Liver (tissue), 9 donors: ENCODE data around the gene PARP2. TPM values are rescaled to one million over a fixed set of nuclear protein-coding genes. Genes with fewer than 3 reads are reported as not detected.

Experiments used
- DNase-seq: peaks from one replicate; pipeline ENCODE4 v3.0.0-alpha.2; 2017; ENCODE audit warnings: low spot score
- H3K27ac ChIP-seq, 2 donors: one replicate each; pipeline ENCODE4 v1.7.0; 2013; ENCODE audit warnings: inconsistent platforms in 2 of 2, low read length in 2 of 2, control low read depth in 1 of 2, low read depth in 1 of 2, mild to moderate bottlenecking in 1 of 2
- H3K27me3 ChIP-seq, 4 donors: one replicate each; pipeline versions ENCODE4 v1.6.1 to v1.7.0; 2013; ENCODE audit warnings: low read length in 3 of 4, inconsistent platforms in 1 of 4, mild to moderate bottlenecking in 1 of 4, moderate library complexity in 1 of 4; ENCODE audit not compliant: control insufficient read depth in 4 of 4, insufficient read depth in 4 of 4
- H3K36me3 ChIP-seq, 4 donors: one replicate each; pipeline versions ENCODE4 v1.6.1 to v1.7.0; 2013; ENCODE audit warnings: low read length in 3 of 4, mild to moderate bottlenecking in 3 of 4, low read depth in 1 of 4, moderate library complexity in 1 of 4; ENCODE audit not compliant: control insufficient read depth in 4 of 4, insufficient read depth in 3 of 4
- H3K4me1 ChIP-seq, 4 donors: one replicate each; pipeline versions ENCODE4 v1.6.1 to v1.7.0; 2013; ENCODE audit warnings: low read length in 3 of 4, mild to moderate bottlenecking in 3 of 4, moderate library complexity in 1 of 4; ENCODE audit not compliant: control insufficient read depth in 4 of 4, insufficient read depth in 4 of 4
- H3K4me3 ChIP-seq, 3 donors: one replicate each; pipeline versions ENCODE4 v1.6.1 to v1.7.0; 2013; ENCODE audit warnings: low read length in 3 of 3, control low read depth in 1 of 3, low read depth in 1 of 3, mild to moderate bottlenecking in 1 of 3
- H3K9ac ChIP-seq, 2 donors: one replicate each; pipeline ENCODE4 v1.7.0; 2013; ENCODE audit warnings: low read length in 2 of 2, mild to moderate bottlenecking in 2 of 2, moderate library complexity in 2 of 2, control low read depth in 1 of 2, low read depth in 1 of 2
- H3K9me3 ChIP-seq, 4 donors: one replicate each; pipeline versions ENCODE4 v1.6.1 to v1.7.0; 2013; ENCODE audit warnings: low read length in 3 of 4; ENCODE audit not compliant: control insufficient read depth in 4 of 4
- ATF3 ChIP-seq: IDR thresholded peaks from 2 replicates; pipeline ENCODE4 v1.6.1; 2016; ENCODE audit warnings: antibody characterized with exemption
- CTCF ChIP-seq: fragments of 150-350 bp; IDR thresholded peaks from 2 replicates; pipeline ENCODE4 v1.5.1; 2017; ENCODE audit warnings: improper control_type of control experiment, low read depth, low read length; ENCODE audit not compliant: missing input control
- EGR1 ChIP-seq, 2 donors: IDR thresholded peaks; 2 replicates each; pipeline ENCODE4 v1.6.1; 2016 to 2018; ENCODE audit warnings: antibody characterized with exemption in 2 of 2, low read depth in 2 of 2
- FOXA1 ChIP-seq: IDR thresholded peaks from 2 replicates; pipeline ENCODE4 v1.6.1; 2016; ENCODE audit warnings: antibody characterized with exemption
- FOXA2 ChIP-seq: IDR thresholded peaks from 2 replicates; pipeline ENCODE4 v1.6.1; 2016; ENCODE audit warnings: antibody characterized with exemption
- GABPA ChIP-seq, 2 donors: IDR thresholded peaks in 1 of 2; conservative IDR thresholded peaks in 1 of 2; 2 replicates each; pipeline ENCODE4 v1.6.1; 2016; ENCODE audit warnings: antibody characterized with exemption in 2 of 2, mild to moderate bottlenecking in 1 of 2, moderate library complexity in 1 of 2
- HNF4A ChIP-seq, 2 donors: conservative IDR thresholded peaks; 2 replicates each; pipeline ENCODE4 v1.6.1; 2016; ENCODE audit warnings: antibody characterized with exemption in 2 of 2, mild to moderate bottlenecking in 2 of 2
- HNF4G ChIP-seq: IDR thresholded peaks from 2 replicates; pipeline ENCODE4 v1.6.1; 2016; ENCODE audit warnings: antibody characterized with exemption
- JUND ChIP-seq, 2 donors: IDR thresholded peaks; 2 replicates each; pipeline ENCODE4 v1.6.1; 2016; ENCODE audit warnings: antibody characterized with exemption in 2 of 2
- MAX ChIP-seq: IDR thresholded peaks from 2 replicates; pipeline ENCODE4 v1.6.1; 2016; ENCODE audit warnings: antibody characterized with exemption
- NR2F2 ChIP-seq: IDR thresholded peaks from 2 replicates; pipeline ENCODE4 v1.6.1; 2016; ENCODE audit warnings: antibody characterized with exemption
- RAD21 ChIP-seq, 2 donors: IDR thresholded peaks; 2 replicates each; pipeline ENCODE4 v1.6.1; 2016; ENCODE audit warnings: antibody characterized with exemption in 2 of 2, mild to moderate bottlenecking in 2 of 2
- REST ChIP-seq: IDR thresholded peaks from 2 replicates; pipeline ENCODE4 v1.6.1; 2016; ENCODE audit warnings: antibody characterized with exemption, mild to moderate bottlenecking
- RXRA ChIP-seq, 2 donors: IDR thresholded peaks; 2 replicates each; pipeline ENCODE4 v1.6.1; 2017 to 2018; ENCODE audit warnings: antibody characterized with exemption in 2 of 2, mild to moderate bottlenecking in 1 of 2
- SP1 ChIP-seq: IDR thresholded peaks from 2 replicates; pipeline ENCODE4 v1.6.1; 2018; ENCODE audit warnings: antibody characterized with exemption, mild to moderate bottlenecking
- TAF1 ChIP-seq: conservative IDR thresholded peaks from 2 replicates; pipeline ENCODE4 v1.6.1; 2016; ENCODE audit warnings: antibody characterized with exemption, mild to moderate bottlenecking
- YY1 ChIP-seq: IDR thresholded peaks from 2 replicates; pipeline ENCODE4 v1.6.1; 2016; ENCODE audit warnings: antibody characterized with exemption, mild to moderate bottlenecking
- ZBTB33 ChIP-seq: IDR thresholded peaks from 2 replicates; pipeline ENCODE4 v1.6.1; 2016; ENCODE audit warnings: antibody characterized with exemption
- WGBS: extraction: QIAGEN DNeasy Blood & Tissue Kit; methylation state at CpG from one replicate; pipeline ENCODE4 v1.1.7; 2013; 5-methylcytosine and 5-hydroxymethylcytosine counted together
- polyA plus RNA-seq, 2 donors: library from polyadenylated mRNA; stranded (reverse) in 1 of 2; unstranded in 1 of 2; fragments of 200-250 nt in 1 of 2; fragments of >200 nt in 1 of 2; fragmentation: Nextera tagmentation in 1 of 2; extraction: Ambion mirVana in 1 of 2; gene quantifications; one replicate each; pipeline versions ENCODE4 v1.2.1 to v1.2.3, GENCODE V29; 2013 to 2015
- total RNA-seq, 2 donors: library from RNA; depleted of rRNA; stranded (reverse); fragments of >200 nt; gene quantifications; one replicate each; pipeline ENCODE4 v1.2.3, GENCODE V29; 2014
- donor health status: healthy.
- donor health status: healthy.
- donor health status: healthy.
- donor health status: healthy.
- donor health status: healthy.

Gene PARP2
- total and polyA plus RNA-seq, 4 donors = 5.6 to 13.3 (median 7.2) TPM

- Histone ChIP-seq H3K27me3 (no peaks in the 10 kb centered on the region), H3K27ac (no peak overlapping the region), H3K4me1 (peaks cover 0 to 3% (median 0%) of the 10 kb centered on the region in 4 donors), H3K36me3 (peaks cover 27 to 80% (median 70%) of the 10 kb centered on the region in 4 donors), H3K9me3 (no peaks in the 10 kb centered on the region), H3K9ac (no peak overlapping the region), H3K4me3 (no peak overlapping the region)
- DNase-seq = no peak
- no peak for TF ChIP-seq GABPA (IDR thresholded peaks at IDR 0.05 in 1 of 2, conservative IDR thresholded peaks at IDR 0.05 in 1 of 2)
- no peak for TF ChIP-seq ZBTB33
- TF ChIP-seq EGR1 (IDR thresholded peaks at IDR 0.05; ENCODE audit: low read depth in 2 of 2) = no peak
- TF ChIP-seq JUND (IDR thresholded peaks at IDR 0.05) = no peak
- TF ChIP-seq HNF4G = no peak
- no peak for TF ChIP-seq CTCF
- no peak for TF ChIP-seq RAD21 (IDR thresholded peaks at IDR 0.05)
- no peak for TF ChIP-seq FOXA2
- no peak for TF ChIP-seq MAX
- no peak for TF ChIP-seq NR2F2
- TF ChIP-seq ATF3 = no peak
- no peak for TF ChIP-seq REST
- no peak for TF ChIP-seq TAF1
- TF ChIP-seq YY1 = no peak
- no peak for TF ChIP-seq SP1
- TF ChIP-seq HNF4A (conservative IDR thresholded peaks at IDR 0.05) = no peak
- TF ChIP-seq FOXA1 = no peak
- no peak for TF ChIP-seq RXRA (IDR thresholded peaks at IDR 0.05)
- 96% methylated on average over 5 of the region's 5 CpGs for WGBS
Observed at GRCh38 chr14:20384886-20385285, 41.5 kb downstream of the PARP2 start.
